ENCODE measurements around the gene PCDH9.
A peak's percentile ranks its signal among the peaks of the same experiment; 100 is the strongest.

Gene PCDH9

GRCh38 chr13:66826398-66826797, 403.7 kb downstream of the PCDH9 start:
- Histone ChIP-seq H3K4me3 (replicated peaks; ENCODE audit: insufficient read depth, low read length) (no peak overlapping the region), H3K27ac (replicated peaks) (no peak overlapping the region), H3K27me3 (ENCODE audit: insufficient read depth, poor library complexity, severe bottlenecking) (no peaks in the 10 kb centered on the region)
- DNase-seq (ENCODE audit: low read depth in 1 of 2, low spot score in 1 of 2): no peak
- 0 out of 2 replicates have a peak, but pooled peaks have one; percentile 19 for TF ChIP-seq SPI1 (IDR thresholded peaks at IDR 0.05; ENCODE audit: borderline replicate concordance, low read depth)
- no peak for TF ChIP-seq POLR2AphosphoS5 (IDR thresholded peaks at IDR 0.05; ENCODE audit: low read depth)

GRCh38 chr13:66821551-66821950, 408.6 kb downstream of the PCDH9 start:
- no peak overlapping the region for H3K4me3 ChIP-seq (replicated peaks; ENCODE audit: insufficient read depth, low read length)
- no peak overlapping the region for H3K27ac ChIP-seq (replicated peaks)
- TF ChIP-seq GABPA (IDR thresholded peaks at IDR 0.05; ENCODE audit: low read depth) (no peak), CTCF (IDR thresholded peaks at IDR 0.05; ENCODE audit: insufficient read depth, low read length) (no peak), POLR2AphosphoS5 (IDR thresholded peaks at IDR 0.05; ENCODE audit: low read depth) (no peak)
- TF ChIP-seq, protein P1, sequence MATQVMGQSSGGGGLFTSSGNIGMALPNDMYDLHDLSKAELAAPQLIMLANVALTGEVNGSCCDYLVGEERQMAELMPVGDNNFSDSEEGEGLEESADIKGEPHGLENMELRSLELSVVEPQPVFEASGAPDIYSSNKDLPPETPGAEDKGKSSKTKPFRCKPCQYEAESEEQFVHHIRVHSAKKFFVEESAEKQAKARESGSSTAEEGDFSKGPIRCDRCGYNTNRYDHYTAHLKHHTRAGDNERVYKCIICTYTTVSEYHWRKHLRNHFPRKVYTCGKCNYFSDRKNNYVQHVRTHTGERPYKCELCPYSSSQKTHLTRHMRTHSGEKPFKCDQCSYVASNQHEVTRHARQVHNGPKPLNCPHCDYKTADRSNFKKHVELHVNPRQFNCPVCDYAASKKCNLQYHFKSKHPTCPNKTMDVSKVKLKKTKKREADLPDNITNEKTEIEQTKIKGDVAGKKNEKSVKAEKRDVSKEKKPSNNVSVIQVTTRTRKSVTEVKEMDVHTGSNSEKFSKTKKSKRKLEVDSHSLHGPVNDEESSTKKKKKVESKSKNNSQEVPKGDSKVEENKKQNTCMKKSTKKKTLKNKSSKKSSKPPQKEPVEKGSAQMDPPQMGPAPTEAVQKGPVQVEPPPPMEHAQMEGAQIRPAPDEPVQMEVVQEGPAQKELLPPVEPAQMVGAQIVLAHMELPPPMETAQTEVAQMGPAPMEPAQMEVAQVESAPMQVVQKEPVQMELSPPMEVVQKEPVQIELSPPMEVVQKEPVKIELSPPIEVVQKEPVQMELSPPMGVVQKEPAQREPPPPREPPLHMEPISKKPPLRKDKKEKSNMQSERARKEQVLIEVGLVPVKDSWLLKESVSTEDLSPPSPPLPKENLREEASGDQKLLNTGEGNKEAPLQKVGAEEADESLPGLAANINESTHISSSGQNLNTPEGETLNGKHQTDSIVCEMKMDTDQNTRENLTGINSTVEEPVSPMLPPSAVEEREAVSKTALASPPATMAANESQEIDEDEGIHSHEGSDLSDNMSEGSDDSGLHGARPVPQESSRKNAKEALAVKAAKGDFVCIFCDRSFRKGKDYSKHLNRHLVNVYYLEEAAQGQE (IDR thresholded peaks at IDR 0.05; ENCODE audit: insufficient replicate concordance, low read depth): no peak
- DNase-seq (ENCODE audit: low read depth in 1 of 2, low spot score in 1 of 2): no peak
- H3K27me3 ChIP-seq (ENCODE audit: insufficient read depth, poor library complexity, severe bottlenecking): no peaks in the 10 kb centered on the region

DNA sequence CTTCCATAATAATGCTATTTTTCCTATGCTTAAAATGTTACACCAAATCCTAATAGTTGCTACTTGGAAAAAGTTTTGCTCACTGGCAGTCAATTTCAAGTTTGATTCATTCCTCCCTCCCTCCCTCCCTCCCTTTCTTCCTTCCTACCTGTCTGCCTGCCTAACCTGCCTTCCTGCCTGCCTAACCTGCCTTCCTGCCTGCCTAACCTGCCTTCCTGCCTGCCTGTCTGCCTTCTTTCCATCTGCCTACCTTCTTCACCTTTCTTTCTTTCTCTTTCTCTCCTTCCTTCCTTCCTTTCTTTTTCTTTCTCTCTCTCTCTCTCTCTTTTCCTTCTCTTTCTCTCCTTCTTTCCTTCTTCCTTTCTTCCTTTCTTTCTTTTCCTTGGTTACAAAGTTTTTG, 418.7 kb downstream of the PCDH9 start:
- Histone ChIP-seq H3K27me3 (ENCODE audit: insufficient read depth, poor library complexity, severe bottlenecking) (no peaks in the 10 kb centered on the region), H3K4me3 (replicated peaks; ENCODE audit: insufficient read depth, low read length) (no peak overlapping the region), H3K27ac (replicated peaks) (no peak overlapping the region)
- TF ChIP-seq, protein P1 (IDR thresholded peaks at IDR 0.05; ENCODE audit: insufficient replicate concordance, low read depth): no peak
- TF ChIP-seq SPI1 (IDR thresholded peaks at IDR 0.05; ENCODE audit: borderline replicate concordance, low read depth) (no peak), POLR2AphosphoS5 (IDR thresholded peaks at IDR 0.05; ENCODE audit: low read depth) (no peak), CTCF (IDR thresholded peaks at IDR 0.05; ENCODE audit: insufficient read depth, low read length) (no peak), GABPA (IDR thresholded peaks at IDR 0.05; ENCODE audit: low read depth) (no peak)
- DNase-seq (ENCODE audit: low read depth in 1 of 2, low spot score in 1 of 2): no peak

GRCh38 chr13:66809485-66809884, 420.7 kb downstream of the PCDH9 start:
- no peak overlapping the region for H3K4me3 ChIP-seq (replicated peaks; ENCODE audit: insufficient read depth, low read length)
- TF ChIP-seq, protein P1 (IDR thresholded peaks at IDR 0.05; ENCODE audit: insufficient replicate concordance, low read depth): no peak
- TF ChIP-seq CTCF (IDR thresholded peaks at IDR 0.05; ENCODE audit: insufficient read depth, low read length): no peak
- no peak overlapping the region for H3K27ac ChIP-seq (replicated peaks)
- no peaks in the 10 kb centered on the region for H3K27me3 ChIP-seq (ENCODE audit: insufficient read depth, poor library complexity, severe bottlenecking)
- no peak for DNase-seq (ENCODE audit: low read depth in 1 of 2, low spot score in 1 of 2)
